T-cell (primary cell): ENCODE measurements around the gene ANAPC2. TPM values are rescaled to one million over a fixed set of nuclear protein-coding genes. Genes with fewer than 3 reads are reported as not detected.
"Not testable (repeated sequence)": the region's sequence is repeated elsewhere in the genome, so short reads cannot be mapped to it uniquely, and the experiment has no call there.

Source experiments
- ATAC-seq, 4 experiments: fragments of 200-7000 bp in 3 of 4; fragments of 150-1000 bp in 1 of 4; cut with Tn5 transposase; replicated peaks in 1 of 4; 1 replicate in 3 of 4; 2 replicates in 1 of 4; pipeline ENCODE4 v1.10.0; 2021; ENCODE audit warnings: moderate library complexity in 3 of 4, mild to moderate bottlenecking in 2 of 4, moderate number of reproducible peaks in 1 of 4
- CTCF ChIA-PET, 2 donors: fragments of 300-600 bp; sonication (Branson Sonifier 250); formaldehyde crosslinking; loops; one replicate each; lab custom pipeline; 2022; ENCODE audit warnings: antibody characterized with exemption in 2 of 2; lab: Charles Lee
- POLR2A ChIA-PET, 2 donors: fragments of 300-600 bp; sonication (Branson Sonifier 250); formaldehyde crosslinking; loops; one replicate each; lab custom pipeline; 2022; ENCODE audit warnings: antibody characterized with exemption in 2 of 2; lab: Charles Lee
- DNase-seq, 35 experiments: peaks; one replicate each; pipeline versions ENCODE4 v3.0.0 to v3.0.0-alpha.2; 2013 to 2023
- H3K27ac ChIP-seq: one replicate; pipeline ENCODE4 v1.5.1; 2013; ENCODE audit warnings: low read length
- H3K27me3 ChIP-seq, 2 experiments: replicated peaks in 1 of 2; 1 replicate in 1 of 2; 2 replicates in 1 of 2; pipeline versions ENCODE4 v1.6.1 to v1.7.0; 2013; ENCODE audit warnings: low read length in 1 of 2, mixed read lengths in 1 of 2; ENCODE audit not compliant: control insufficient read depth in 2 of 2, insufficient read depth in 2 of 2; ENCODE audit errors: extremely low read depth in 1 of 2
- H3K36me3 ChIP-seq, 2 donors: 1 replicate in 1 of 2; 2 replicates in 1 of 2; pipeline versions ENCODE4 v1.6.1 to v1.7.0; 2013; ENCODE audit warnings: low read length in 1 of 2; ENCODE audit not compliant: control insufficient read depth in 2 of 2, insufficient read depth in 1 of 2; ENCODE audit errors: extremely low read depth in 1 of 2
- H3K4me1 ChIP-seq, 2 experiments: 1 replicate in 1 of 2; 2 replicates in 1 of 2; pipeline versions ENCODE4 v1.6.1 to v1.7.0; 2013; ENCODE audit warnings: low read length in 2 of 2, mixed read lengths in 1 of 2; ENCODE audit not compliant: insufficient read depth in 2 of 2, control insufficient read depth in 1 of 2; ENCODE audit errors: extremely low read depth in 1 of 2
- H3K4me3 ChIP-seq, 2 donors: 1 replicate in 1 of 2; 2 replicates in 1 of 2; pipeline versions ENCODE4 v1.5.1 to v1.7.0; 2013; ENCODE audit warnings: mild to moderate bottlenecking in 2 of 2, low read length in 1 of 2, moderate library complexity in 1 of 2; ENCODE audit not compliant: control insufficient read depth in 1 of 2; ENCODE audit errors: extremely low read depth in 1 of 2
- H3K9me3 ChIP-seq: 2 replicates; pipeline ENCODE4 v1.7.0; 2013
- H3K27ac Mint-ChIP-seq, 2 donors: one replicate each; pipeline ENCODE4 v1.8.0; 2020 to 2021; ENCODE audit warnings: mild to moderate bottlenecking in 2 of 2, mixed read lengths in 2 of 2
- H3K27me3 Mint-ChIP-seq, 2 donors: one replicate each; pipeline ENCODE4 v1.8.0; 2021 to 2022; ENCODE audit warnings: mixed read lengths in 2 of 2
- H3K36me3 Mint-ChIP-seq: one replicate; pipeline ENCODE4 v1.8.0; 2021; ENCODE audit warnings: mixed read lengths
- H3K4me1 Mint-ChIP-seq, 3 donors: one replicate each; pipeline ENCODE4 v1.8.0; 2020 to 2022; ENCODE audit warnings: mixed read lengths in 3 of 3, mild to moderate bottlenecking in 1 of 3
- H3K4me3 Mint-ChIP-seq, 3 donors: one replicate each; pipeline ENCODE4 v1.8.0; 2020 to 2022; ENCODE audit warnings: mild to moderate bottlenecking in 3 of 3, mixed read lengths in 3 of 3, moderate library complexity in 3 of 3
- H3K9me3 Mint-ChIP-seq, 3 donors: one replicate each; pipeline ENCODE4 v1.8.0; 2020 to 2022; ENCODE audit warnings: mixed read lengths in 3 of 3
- WGBS: methylation state at CpG from one replicate; pipeline ENCODE4 v1.1.5; 2013; ENCODE audit warnings: missing lambda C conversion rate; ENCODE audit not compliant: insufficient coverage; 5-methylcytosine and 5-hydroxymethylcytosine counted together
- total RNA-seq, 35 experiments: library from RNA in 6 of 35; stranded (reverse) in 6 of 35; fragments of 120-200 nt in 1 of 35; gene quantifications; one replicate each; pipeline versions ENCODE4 v1.2.1 to v1.2.4 and lab custom pipeline; 2013 to 2026

Gene ANAPC2
- total RNA-seq, 5 donors from 2014 or later (not counting 1 experiment from before 2014, with no cell fraction given) = 133 to 142 (median 141) TPM

DNA sequence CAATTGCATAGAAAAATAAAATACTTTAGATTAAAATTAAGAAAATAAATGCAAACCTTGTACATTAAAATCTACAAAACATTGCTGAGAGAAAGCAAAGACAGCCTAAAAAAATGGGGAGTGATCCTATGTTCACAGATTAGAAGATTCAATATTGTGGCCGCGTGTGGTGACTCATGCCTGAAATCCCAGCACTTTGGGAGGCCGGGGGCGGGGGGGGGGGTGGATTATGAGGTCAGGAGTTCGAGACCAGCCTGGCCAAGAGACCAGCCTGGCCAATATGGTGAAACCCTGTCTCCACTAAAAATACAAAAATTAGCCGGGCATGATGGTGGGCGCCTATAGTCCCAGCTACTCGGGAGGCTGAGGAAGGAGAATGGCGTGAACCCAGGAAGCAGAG lies 53.2 kb downstream of the ANAPC2 start:
- POLR2A ChIA-PET = interaction anchor here in 1 of 2 donors (0.6 kb wide), 1 partner anchor 37 kb away, joined by 3 read pairs; the partner anchor contains the start of gene TMEM210
- H3K9me3 ChIP-seq = not testable (repeated sequence)

DNA sequence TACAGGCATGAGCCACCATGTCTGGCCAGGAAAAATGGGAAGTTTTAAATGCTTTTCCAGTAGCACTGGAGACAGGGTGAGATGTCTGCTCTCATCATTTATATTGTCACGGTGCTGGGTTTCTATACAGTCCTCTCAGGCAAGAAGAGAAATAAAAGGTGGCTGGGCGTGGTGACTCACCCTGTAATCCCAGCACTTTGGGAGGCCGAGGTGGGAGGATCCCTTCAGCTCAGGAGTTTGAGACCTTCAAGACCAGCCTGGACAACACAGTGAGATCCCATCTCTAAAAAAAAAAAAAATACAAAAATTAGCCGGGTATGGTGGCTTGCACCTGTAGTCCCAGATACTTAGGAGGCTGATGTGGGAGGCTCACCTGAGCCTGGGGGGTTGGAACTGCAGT lies 54.2 kb downstream of the ANAPC2 start:
- no peak overlapping the region for H3K27ac Mint-ChIP-seq
- peaks cover 0 to 4% (median 3%) of the 10 kb centered on the region in 3 donors for H3K4me1 Mint-ChIP-seq
- H3K36me3 Mint-ChIP-seq = no peaks in the 10 kb centered on the region
- Histone ChIP-seq H3K4me1 (peaks cover 0 to 16% of the 10 kb centered on the region in 2 experiments), H3K27ac (no peak overlapping the region), H3K4me3 (no peak overlapping the region), H3K9me3 (no peaks in the 10 kb centered on the region), H3K27me3 (peaks cover 6 to 71% of the 10 kb centered on the region in 2 experiments), H3K36me3 (no peaks in the 10 kb centered on the region)
- CTCF ChIA-PET = interaction anchor here in 1 of 2 donors (0.7 kb wide), 2 partner anchors 36 to 46 kb away, joined by 4 to 5 read pairs; no protein-coding TSS in a partner anchor
- H3K4me3 Mint-ChIP-seq = no peak overlapping the region
- no peak for ATAC-seq
- no peak for DNase-seq
- no peaks in the 10 kb centered on the region for H3K9me3 Mint-ChIP-seq
- 40% methylated on average over 1 of the region's 4 CpGs for WGBS
- peaks cover 20 to 43% of the 10 kb centered on the region in 2 donors for H3K27me3 Mint-ChIP-seq
- POLR2A ChIA-PET = interaction anchor here in 1 of 2 donors (0.7 kb wide), 1 partner anchor 36 kb away, joined by 4 read pairs; no protein-coding TSS in a partner anchor

More for the DNA sequence above, 53.2 kb downstream of the ANAPC2 start:
- CTCF ChIA-PET = interaction anchor here in 1 of 2 donors (0.7 kb wide), 2 partner anchors 8 to 35 kb away, joined by 5 to 6 read pairs; no protein-coding TSS in a partner anchor
- Histone ChIP-seq H3K4me1 (peaks cover 0 to 15% of the 10 kb centered on the region in 2 experiments), H3K27me3 (peaks cover 6 to 80% of the 10 kb centered on the region in 2 experiments)
- H3K27ac Mint-ChIP-seq, H3K4me3 Mint-ChIP-seq, H3K4me3 ChIP-seq, ATAC-seq, H3K9me3 Mint-ChIP-seq, H3K36me3 ChIP-seq, H3K27ac ChIP-seq, H3K4me1 Mint-ChIP-seq, H3K36me3 Mint-ChIP-seq, DNase-seq: not testable (repeated sequence)
- WGBS = 71% methylated on average over 3 of the region's 9 CpGs
- H3K27me3 Mint-ChIP-seq = peaks cover 26 to 51% of the 10 kb centered on the region in 2 donors

DNA sequence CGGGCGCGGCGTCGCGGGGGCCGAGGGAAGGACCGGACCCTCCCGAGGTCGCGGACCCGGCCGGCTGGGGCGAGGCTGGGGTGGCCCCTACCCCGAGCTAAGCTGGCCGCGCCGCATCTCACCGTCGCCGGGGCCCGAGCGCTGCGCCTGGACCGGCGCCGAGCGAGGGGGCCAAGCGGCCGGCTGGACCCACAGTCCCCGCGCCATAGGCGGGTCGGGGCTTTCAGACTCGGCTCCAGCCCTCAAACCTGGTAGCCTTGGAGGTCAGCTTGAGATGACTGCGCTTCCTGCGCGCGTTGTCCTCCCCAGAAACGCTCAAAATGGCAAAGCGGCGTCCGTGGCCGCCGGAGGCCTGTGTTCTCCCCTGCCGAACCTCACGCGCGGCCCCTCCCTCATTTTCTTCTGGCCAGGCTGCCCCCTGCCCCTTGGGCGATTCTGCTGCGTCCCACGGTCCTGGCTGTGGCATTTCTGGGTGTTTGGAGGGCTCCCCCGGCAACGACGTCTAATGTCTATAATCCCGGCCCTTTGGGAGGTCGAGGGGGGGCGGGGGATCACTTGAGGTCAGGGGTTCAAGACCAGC lies 58.1 kb downstream of the ANAPC2 start:
- Mint-ChIP-seq H3K27me3 (peaks cover 3 to 14% of the 10 kb centered on the region in 2 donors), H3K36me3 (no peaks in the 10 kb centered on the region), H3K4me3 (peak overlapping the region; percentile 71 to 79 (median 78)), H3K27ac (peak overlapping the region; percentile 69 to 70), H3K9me3 (no peaks in the 10 kb centered on the region), H3K4me1 (peaks cover 27 to 32% (median 30%) of the 10 kb centered on the region in 3 donors)
- ATAC-seq (no peak), DNase-seq (no peak)
- ChIA-PET CTCF (interaction anchor here (0.6 to 1.8 kb wide), 8 partner anchors 35 to 402 kb away, joined by 3 to 15 read pairs (median 4); no protein-coding TSS in a partner anchor), POLR2A (interaction anchor here (0.7 to 1.2 kb wide), 4 partner anchors 14 to 111 kb away, joined by 3 read pairs; partner anchors contain the start of genes MAN1B1 (in 1 of the 2) and TUBB4B (in 1 of the 2))
- no peaks in the 10 kb centered on the region for H3K9me3 ChIP-seq
- H3K4me3 ChIP-seq = peak overlapping the region; percentile 55 to 71
- 5% methylated on average over 49 of the region's 58 CpGs for WGBS
- H3K36me3 ChIP-seq = no peaks in the 10 kb centered on the region
- H3K27ac ChIP-seq = no peak overlapping the region
- peaks cover 0 to 37% of the 10 kb centered on the region in 2 experiments for H3K27me3 ChIP-seq
- H3K4me1 ChIP-seq = peaks cover 22 to 35% of the 10 kb centered on the region in 2 experiments

DNA sequence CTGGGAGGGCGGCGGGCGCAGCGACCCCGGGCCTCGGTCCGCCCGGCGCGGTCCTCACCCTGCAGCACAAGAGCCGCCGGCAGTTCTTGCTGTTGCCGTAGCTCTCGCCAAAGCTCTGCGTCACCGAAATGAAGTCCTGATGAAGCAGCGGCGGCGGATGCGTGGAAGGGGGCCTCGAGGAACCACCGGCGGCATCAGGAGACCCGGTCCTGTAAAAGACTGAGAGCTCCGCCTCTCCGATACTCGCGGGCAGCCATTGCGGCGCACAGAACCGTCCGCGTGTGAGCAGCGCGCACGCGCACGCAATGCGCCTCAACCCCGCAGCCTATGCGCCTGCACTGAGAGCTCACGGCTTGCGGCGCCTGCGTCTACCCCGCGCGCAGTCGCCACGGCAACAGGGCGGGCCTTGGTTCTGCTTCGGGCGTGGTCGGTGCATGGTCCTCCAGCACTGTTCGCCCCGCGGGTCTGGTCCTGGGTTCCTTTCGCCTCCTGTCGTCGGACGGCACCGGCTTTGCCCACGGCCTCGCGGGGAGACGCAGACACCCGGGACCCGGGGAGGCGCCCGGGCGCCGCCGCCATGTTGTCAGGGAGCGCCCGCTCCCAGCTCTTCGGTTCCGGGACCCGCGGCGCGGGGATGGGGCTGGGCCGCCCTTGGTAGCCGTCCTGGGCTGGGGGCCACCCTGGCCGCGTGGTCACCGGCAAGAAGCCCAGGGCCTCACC lies 58.7 kb downstream of the ANAPC2 start:
- no peaks in the 10 kb centered on the region for H3K36me3 ChIP-seq
- DNase-seq = peak; percentile 78 to 94 (median 87)
- Mint-ChIP-seq H3K4me3 (peak overlapping the region; percentile 82 to 92 (median 85)), H3K4me1 (peaks cover 27 to 32% (median 30%) of the 10 kb centered on the region in 3 donors), H3K27ac (peak overlapping the region; percentile 80 to 84), H3K9me3 (no peaks in the 10 kb centered on the region), H3K36me3 (no peaks in the 10 kb centered on the region), H3K27me3 (peaks cover 3 to 11% of the 10 kb centered on the region in 2 donors)
- POLR2A ChIA-PET = interaction anchor here (0.7 to 1.2 kb wide), 4 partner anchors 15 to 111 kb away, joined by 3 read pairs; partner anchors contain the start of genes MAN1B1 (in 1 of the 2) and TUBB4B (in 1 of the 2)
- H3K4me1 ChIP-seq = peaks cover 22 to 35% of the 10 kb centered on the region in 2 experiments
- CTCF ChIA-PET = interaction anchor here (0.6 to 1.8 kb wide), 10 partner anchors 21 to 401 kb away, joined by 3 to 15 read pairs (median 3); partner anchors contain the start of genes ANAPC2 (in 1 of the 2) and SSNA1 (in 1 of the 2)
- ATAC-seq = peak; percentile 94 to 98 (median 98)
- WGBS = under 1% methylated on average over 86 of the region's 86 CpGs
- H3K4me3 ChIP-seq = peak overlapping the region; percentile 55 to 71
- H3K27me3 ChIP-seq = peaks cover 0 to 36% of the 10 kb centered on the region in 2 experiments
- no peaks in the 10 kb centered on the region for H3K9me3 ChIP-seq
- peak overlapping the region; percentile 67 for H3K27ac ChIP-seq

DNA sequence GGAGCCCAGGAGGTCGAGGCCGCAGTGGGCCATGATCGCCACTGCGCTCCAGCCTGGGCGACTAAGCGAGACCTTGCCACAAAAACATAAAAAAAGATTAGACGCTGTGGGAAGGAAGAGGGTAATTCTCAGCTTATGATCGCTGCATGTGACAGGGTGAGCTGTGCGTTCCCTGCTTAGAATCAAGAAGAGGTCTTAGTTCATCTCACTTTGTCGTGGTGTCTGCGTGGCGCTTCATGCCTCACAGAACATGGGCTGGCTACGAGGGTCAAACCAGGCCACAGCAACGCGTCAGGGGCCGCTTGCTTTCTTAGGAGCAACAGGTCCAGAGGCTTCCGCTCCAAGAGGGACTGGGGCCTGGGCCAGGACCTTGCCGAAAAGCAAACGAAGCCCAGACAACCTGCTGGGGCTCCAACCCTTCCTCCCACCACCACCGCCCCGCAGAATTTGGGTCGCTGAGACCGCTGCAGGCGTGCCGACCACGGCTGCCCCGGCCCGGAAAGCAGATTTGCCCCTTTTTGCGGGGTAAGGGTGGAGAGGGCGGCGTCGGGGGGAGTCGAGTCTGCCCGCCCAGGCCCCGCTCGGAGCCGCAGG lies 59.4 kb downstream of the ANAPC2 start:
- H3K27ac ChIP-seq = peak overlapping the region; percentile 67
- H3K27me3 Mint-ChIP-seq = peaks cover 3 to 11% of the 10 kb centered on the region in 2 donors
- no peaks in the 10 kb centered on the region for H3K9me3 Mint-ChIP-seq
- ChIA-PET POLR2A (interaction anchor here (0.8 to 1.2 kb wide), 3 partner anchors 15 to 112 kb away, joined by 3 read pairs; partner anchors contain the start of gene TUBB4B (in 1 of the 2)), CTCF (interaction anchor here in 1 of 2 donors (0.9 to 1.8 kb wide), 6 partner anchors 33 to 128 kb away, joined by 3 to 15 read pairs (median 3); partner anchors contain the start of genes ANAPC2 and SSNA1)
- H3K36me3 Mint-ChIP-seq = no peaks in the 10 kb centered on the region
- peaks cover 27 to 32% (median 30%) of the 10 kb centered on the region in 3 donors for H3K4me1 Mint-ChIP-seq
- peak overlapping the region; percentile 82 to 92 (median 85) for H3K4me3 Mint-ChIP-seq
- no peaks in the 10 kb centered on the region for H3K9me3 ChIP-seq
- peak overlapping the region; percentile 89 to 97 for H3K27ac Mint-ChIP-seq
- peak; percentile 0 to 20 (median 2) for ATAC-seq
- peaks cover 22 to 35% of the 10 kb centered on the region in 2 experiments for H3K4me1 ChIP-seq
- peak overlapping the region; percentile 55 to 71 for H3K4me3 ChIP-seq
- 4% methylated on average over 34 of the region's 37 CpGs for WGBS
- no peaks in the 10 kb centered on the region for H3K36me3 ChIP-seq
- DNase-seq = peak in 3 of 35 experiments; percentile 2 to 59 (median 35)
- H3K27me3 ChIP-seq = peaks cover 0 to 29% of the 10 kb centered on the region in 2 experiments
